ENCODE data around the gene SLC43A2. TPM values are rescaled to one million over a fixed set of nuclear protein-coding genes. Genes with fewer than 3 reads are reported as not detected.
A peak's percentile ranks its signal among the peaks of the same experiment; 100 is the strongest.

SLC43A2 gene
- total RNA-seq, 1 experiment from 2014 or later, result 5.6 TPM

DNA sequence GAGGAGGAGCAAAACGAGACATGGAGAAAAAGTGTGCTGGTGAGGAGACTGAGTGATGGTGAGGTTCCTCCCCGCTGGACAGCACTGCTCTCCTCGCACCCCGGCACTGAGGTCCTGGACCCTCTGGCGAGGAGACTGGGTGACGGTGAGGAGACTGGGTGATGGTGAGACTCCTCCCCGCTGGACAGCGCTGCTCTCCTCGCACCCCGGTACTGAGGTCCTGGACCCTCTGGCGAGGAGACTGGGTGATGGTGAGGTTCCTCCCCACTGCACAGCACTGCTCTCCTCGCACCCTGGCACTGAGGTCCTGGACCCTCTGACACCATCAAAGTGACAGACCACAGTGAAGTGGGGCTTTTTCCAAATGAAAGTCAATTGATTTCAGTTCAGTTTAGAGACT lies 76.9 kb downstream of the SLC43A2 start:
- POLR2A ChIA-PET, result interaction anchor here (0.6 to 1.0 kb wide), 2 partner anchors 35 to 132 kb away, joined by 3 read pairs; partner anchors contain the start of gene INPP5K
- no TSS peak for BruUV-seq (replicated peaks)
- Mint-ChIP-seq H3K4me1 (ENCODE audit: insufficient read depth, unreplicated experiment) (peaks cover 3% of the 10 kb centered on the region), H3K27ac (ENCODE audit: low read depth, unreplicated experiment) (no peak overlapping the region), H3K27me3 (ENCODE audit: insufficient read depth, unreplicated experiment) (no peaks in the 10 kb centered on the region), H3K9me3 (ENCODE audit: unreplicated experiment) (no peaks in the 10 kb centered on the region), H3K36me3 (ENCODE audit: insufficient read depth, unreplicated experiment) (peaks cover 55% of the 10 kb centered on the region), H3K4me3 (ENCODE audit: unreplicated experiment) (no peak overlapping the region)
- no peak for DNase-seq (ENCODE audit: unreplicated experiment)
- intact Hi-C loops (cut with micrococcal nuclease), result no loop called here
- TF ChIP-seq, protein P1, sequence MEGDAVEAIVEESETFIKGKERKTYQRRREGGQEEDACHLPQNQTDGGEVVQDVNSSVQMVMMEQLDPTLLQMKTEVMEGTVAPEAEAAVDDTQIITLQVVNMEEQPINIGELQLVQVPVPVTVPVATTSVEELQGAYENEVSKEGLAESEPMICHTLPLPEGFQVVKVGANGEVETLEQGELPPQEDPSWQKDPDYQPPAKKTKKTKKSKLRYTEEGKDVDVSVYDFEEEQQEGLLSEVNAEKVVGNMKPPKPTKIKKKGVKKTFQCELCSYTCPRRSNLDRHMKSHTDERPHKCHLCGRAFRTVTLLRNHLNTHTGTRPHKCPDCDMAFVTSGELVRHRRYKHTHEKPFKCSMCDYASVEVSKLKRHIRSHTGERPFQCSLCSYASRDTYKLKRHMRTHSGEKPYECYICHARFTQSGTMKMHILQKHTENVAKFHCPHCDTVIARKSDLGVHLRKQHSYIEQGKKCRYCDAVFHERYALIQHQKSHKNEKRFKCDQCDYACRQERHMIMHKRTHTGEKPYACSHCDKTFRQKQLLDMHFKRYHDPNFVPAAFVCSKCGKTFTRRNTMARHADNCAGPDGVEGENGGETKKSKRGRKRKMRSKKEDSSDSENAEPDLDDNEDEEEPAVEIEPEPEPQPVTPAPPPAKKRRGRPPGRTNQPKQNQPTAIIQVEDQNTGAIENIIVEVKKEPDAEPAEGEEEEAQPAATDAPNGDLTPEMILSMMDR (IDR thresholded peaks at IDR 0.05; ENCODE audit: unreplicated experiment), result no peak
- CTCF ChIA-PET, result interaction anchor here (0.6 kb wide), 1 partner anchor 218 kb away, joined by 5 read pairs; no protein-coding TSS in a partner anchor

DNA sequence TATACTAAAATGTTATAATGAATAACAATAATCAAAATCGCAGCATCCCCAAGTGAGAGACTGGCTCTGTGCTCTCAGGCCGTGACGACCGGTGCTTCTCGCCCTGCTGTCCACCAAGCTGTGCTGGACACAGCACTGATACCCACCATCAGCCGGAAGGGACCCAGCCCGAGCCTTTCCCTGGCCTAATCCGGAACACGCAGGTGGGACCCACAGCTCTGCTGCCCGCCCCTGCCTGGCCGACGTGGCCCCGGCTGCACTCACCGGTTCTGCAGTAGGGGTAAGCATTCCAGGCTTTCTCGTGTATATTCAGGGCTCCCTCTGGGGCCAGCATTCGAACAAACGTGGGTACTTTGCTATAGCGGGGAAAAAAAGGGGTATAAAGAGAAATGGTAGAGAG lies 80.6 kb downstream of the SLC43A2 start:
- peaks cover 54% of the 10 kb centered on the region for H3K36me3 Mint-ChIP-seq (ENCODE audit: insufficient read depth, unreplicated experiment)
- no peaks in the 10 kb centered on the region for H3K27me3 Mint-ChIP-seq (ENCODE audit: insufficient read depth, unreplicated experiment)
- ChIA-PET CTCF (interaction anchor here (0.6 kb wide), 1 partner anchor 98 kb away, joined by 3 read pairs; no protein-coding TSS in a partner anchor), POLR2A (interaction anchor here (1.2 to 1.5 kb wide), 2 partner anchors 10 to 15 kb away, joined by 3 to 6 read pairs; partner anchors contain the start of gene PITPNA)
- no TSS peak for BruUV-seq (replicated peaks)
- peaks cover 10% of the 10 kb centered on the region for H3K4me1 Mint-ChIP-seq (ENCODE audit: insufficient read depth, unreplicated experiment)
- H3K9me3 Mint-ChIP-seq (ENCODE audit: unreplicated experiment), result no peaks in the 10 kb centered on the region
- TF ChIP-seq, protein P1 (IDR thresholded peaks at IDR 0.05; ENCODE audit: unreplicated experiment), result no peak
- no peak for DNase-seq (ENCODE audit: unreplicated experiment)
- intact Hi-C loops (cut with micrococcal nuclease), result no loop called here
- no peak overlapping the region for H3K27ac Mint-ChIP-seq (ENCODE audit: low read depth, unreplicated experiment)
- H3K4me3 Mint-ChIP-seq (ENCODE audit: unreplicated experiment), result no peak overlapping the region

DNA sequence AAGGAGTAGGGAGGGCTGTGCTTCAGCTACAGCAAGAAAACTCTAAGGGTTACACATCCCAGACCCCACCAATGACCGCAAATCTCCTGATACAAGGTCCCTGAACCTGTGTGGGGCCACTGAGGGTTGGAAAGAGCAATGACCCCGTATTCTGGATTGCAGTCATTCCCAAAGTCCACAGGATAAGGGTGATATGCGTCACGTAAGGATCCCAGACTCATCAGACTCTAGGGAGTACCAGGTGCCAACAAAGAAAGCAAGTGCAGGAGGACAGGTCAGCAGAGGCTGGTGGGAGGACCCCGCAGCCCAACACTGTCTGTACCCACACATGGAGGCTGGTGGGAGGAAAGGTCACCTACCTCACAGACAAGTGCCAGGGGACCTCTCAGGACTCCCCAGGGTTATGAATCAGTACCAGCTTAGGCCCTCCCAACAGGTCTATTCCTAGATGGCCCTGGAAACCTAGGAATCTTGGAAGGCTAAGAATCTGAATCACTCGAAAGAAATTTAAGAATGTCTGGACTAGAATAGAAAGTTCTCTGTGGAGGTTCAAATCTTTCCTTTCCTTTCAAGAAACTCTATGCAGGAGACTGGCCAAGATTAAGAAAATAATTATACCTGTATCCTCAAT lies 82.2 kb downstream of the SLC43A2 start:
- intact Hi-C loops (cut with micrococcal nuclease), result no loop called here
- no peaks in the 10 kb centered on the region for H3K9me3 Mint-ChIP-seq (ENCODE audit: unreplicated experiment)
- ChIA-PET CTCF (interaction anchor here (0.6 kb wide), 1 partner anchor 82 kb away, joined by 5 read pairs; the partner anchor contains the start of gene SLC43A2), POLR2A (interaction anchor here (1.0 to 2.4 kb wide), 5 partner anchors 8 to 179 kb away, joined by 3 to 9 read pairs (median 5); partner anchors contain the start of gene INPP5K)
- H3K4me3 Mint-ChIP-seq (ENCODE audit: unreplicated experiment), result no peak overlapping the region
- TF ChIP-seq, protein P1 (IDR thresholded peaks at IDR 0.05; ENCODE audit: unreplicated experiment), result no peak
- H3K27me3 Mint-ChIP-seq (ENCODE audit: insufficient read depth, unreplicated experiment), result no peaks in the 10 kb centered on the region
- peak overlapping the region; percentile 86 for H3K27ac Mint-ChIP-seq (ENCODE audit: low read depth, unreplicated experiment)
- H3K36me3 Mint-ChIP-seq (ENCODE audit: insufficient read depth, unreplicated experiment), result peaks cover 59% of the 10 kb centered on the region
- no peak for DNase-seq (ENCODE audit: unreplicated experiment)
- H3K4me1 Mint-ChIP-seq (ENCODE audit: insufficient read depth, unreplicated experiment), result peaks cover 10% of the 10 kb centered on the region
- no TSS peak for BruUV-seq (replicated peaks)

DNA sequence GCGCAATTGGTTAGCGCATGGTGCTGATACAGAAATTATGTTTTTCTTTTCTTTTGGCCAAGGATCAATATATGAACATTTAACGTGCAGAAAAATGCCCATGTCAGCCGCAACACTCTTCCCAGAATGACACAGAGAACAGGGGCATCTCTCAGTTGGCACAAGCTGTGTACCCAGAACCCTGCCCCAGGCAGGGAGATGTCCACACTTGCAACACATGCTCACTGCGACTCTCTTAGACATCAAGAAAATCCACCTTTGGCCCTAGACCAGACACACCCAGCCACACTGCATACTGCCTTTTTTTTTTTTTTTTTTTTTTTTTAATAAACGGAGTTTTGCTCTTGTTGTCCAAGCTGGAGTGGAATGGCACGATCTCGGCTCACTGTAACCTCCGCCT lies 83.0 kb downstream of the SLC43A2 start:
- ChIA-PET POLR2A (interaction anchor here (0.8 to 2.4 kb wide), 15 partner anchors 9 to 170 kb away, joined by 3 to 9 read pairs (median 4); partner anchors contain the start of genes INPP5K, PITPNA and RILP), CTCF (interaction anchor here (0.5 to 1.3 kb wide), 5 partner anchors 13 to 102 kb away, joined by 3 to 5 read pairs (median 3); partner anchors contain the start of genes INPP5K and SLC43A2)
- Mint-ChIP-seq H3K36me3 (ENCODE audit: insufficient read depth, unreplicated experiment) (peaks cover 59% of the 10 kb centered on the region), H3K27ac (ENCODE audit: low read depth, unreplicated experiment) (peak overlapping the region; percentile 86), H3K4me1 (ENCODE audit: insufficient read depth, unreplicated experiment) (peaks cover 10% of the 10 kb centered on the region), H3K4me3 (ENCODE audit: unreplicated experiment) (peak overlapping the region; percentile 32), H3K27me3 (ENCODE audit: insufficient read depth, unreplicated experiment) (no peaks in the 10 kb centered on the region), H3K9me3 (ENCODE audit: unreplicated experiment) (no peaks in the 10 kb centered on the region)
- TF ChIP-seq, protein P1 (IDR thresholded peaks at IDR 0.05; ENCODE audit: unreplicated experiment), result no peak
- peak; percentile 71 for DNase-seq (ENCODE audit: unreplicated experiment)
- BruUV-seq (replicated peaks), result no TSS peak
- intact Hi-C loops (cut with micrococcal nuclease), result no loop called here
